Activated CD8-positive, alpha-beta memory T cell treated with anti-CD3 and anti-CD28 coated beads, Interleukin-2, amount 50 U/mL, for 24 hours (primary cell): ENCODE results near the gene GALM.
"Not testable (repeated sequence)": the region's sequence is repeated elsewhere in the genome, so short reads cannot be mapped to it uniquely, and the experiment has no call there.

Experiments
- DNase-seq: peaks from one replicate; pipeline ENCODE4 v3.0.0-alpha.2; 2020; ENCODE audit errors: extremely low read depth

Gene GALM

DNA sequence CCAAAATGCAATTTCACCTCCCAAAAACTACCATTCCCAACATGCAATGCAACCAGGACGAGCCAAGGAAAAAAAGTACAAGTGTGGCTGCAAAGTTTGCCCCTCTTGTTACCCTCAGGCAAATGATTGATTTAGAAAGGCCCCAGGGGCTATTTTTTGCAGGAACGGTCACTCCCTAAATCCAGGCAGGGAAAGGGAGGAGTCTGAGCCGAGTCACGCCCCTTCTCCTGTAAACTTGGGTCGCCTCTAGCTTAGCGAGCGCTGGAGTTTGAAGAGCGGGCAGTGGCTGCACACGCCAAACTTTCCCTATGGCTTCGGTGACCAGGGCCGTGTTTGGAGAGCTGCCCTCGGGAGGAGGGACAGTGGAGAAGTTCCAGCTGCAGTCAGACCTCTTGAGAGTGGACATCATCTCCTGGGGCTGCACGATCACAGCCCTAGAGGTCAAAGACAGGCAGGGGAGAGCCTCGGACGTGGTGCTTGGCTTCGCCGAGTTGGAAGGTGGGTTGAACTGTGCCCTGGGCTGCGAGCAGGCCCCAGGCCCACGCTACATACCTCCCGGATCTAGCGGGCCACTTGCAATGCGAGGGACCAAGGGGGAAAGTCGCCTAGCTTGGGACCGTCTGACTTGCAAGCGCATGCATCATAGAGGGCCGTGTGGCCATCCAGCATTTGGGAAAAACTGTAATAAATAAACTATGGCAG, at the start of gene GALM:
Gene GALM, plus strand, starts transcription at position 261 of the 702 bp plus-strand sequence. Its CDS starts 48 bp downstream, at position 309.
- DNase-seq, result no peak

DNA sequence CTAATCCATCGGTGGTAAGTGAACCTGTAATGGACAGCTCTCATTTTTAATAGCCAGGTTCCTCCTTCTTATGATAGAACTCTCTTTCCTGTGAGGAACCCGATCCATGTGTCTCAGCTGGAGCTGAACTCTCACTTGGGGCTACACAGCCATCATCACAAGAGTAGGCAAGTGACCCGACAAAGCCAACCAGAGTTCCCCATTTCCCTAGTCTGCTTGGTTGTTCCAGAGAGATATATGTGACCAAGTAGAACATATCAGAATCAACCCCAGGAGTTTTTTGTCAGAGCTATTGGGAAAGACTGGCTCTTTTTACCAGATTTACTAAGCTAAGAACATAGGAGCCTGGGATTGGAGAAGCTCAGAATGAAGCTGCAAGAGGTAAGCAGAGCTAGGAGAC, 48.6 kb upstream of the GALM start:
- DNase-seq, result no peak

DNA sequence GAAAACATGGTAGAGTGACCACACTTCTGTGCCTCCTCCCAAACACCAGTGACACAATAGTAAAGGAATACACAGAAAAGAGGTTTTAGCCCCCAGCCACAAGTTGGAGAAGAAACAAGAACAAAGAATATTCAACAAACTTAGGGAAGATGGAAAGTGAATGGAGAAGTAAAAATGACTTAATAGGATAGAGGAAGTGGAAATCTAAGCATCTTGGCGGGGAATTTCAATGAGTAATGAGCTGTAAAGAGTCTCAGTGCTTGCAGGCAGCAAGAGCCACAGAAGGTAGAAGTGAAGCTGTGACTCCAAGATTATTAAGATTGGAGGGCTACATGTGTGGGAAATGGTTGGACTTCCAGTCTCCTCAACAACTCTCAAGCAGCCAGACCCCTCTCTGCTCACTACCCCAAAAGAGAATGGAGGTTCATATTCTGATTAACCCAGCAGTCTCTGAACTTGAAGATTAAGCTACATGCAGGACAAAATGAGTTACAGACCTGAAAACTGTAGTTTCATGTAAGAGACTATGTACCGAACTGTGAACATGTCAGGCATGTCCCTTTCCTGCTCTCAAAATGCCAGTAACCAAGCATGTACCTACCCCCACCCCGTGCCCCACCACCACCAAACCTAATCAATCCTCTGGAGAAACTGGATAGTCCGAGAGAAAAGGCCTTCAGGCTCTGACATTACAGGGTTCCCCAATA, 46.3 kb upstream of the GALM start:
- DNase-seq, result no peak

DNA sequence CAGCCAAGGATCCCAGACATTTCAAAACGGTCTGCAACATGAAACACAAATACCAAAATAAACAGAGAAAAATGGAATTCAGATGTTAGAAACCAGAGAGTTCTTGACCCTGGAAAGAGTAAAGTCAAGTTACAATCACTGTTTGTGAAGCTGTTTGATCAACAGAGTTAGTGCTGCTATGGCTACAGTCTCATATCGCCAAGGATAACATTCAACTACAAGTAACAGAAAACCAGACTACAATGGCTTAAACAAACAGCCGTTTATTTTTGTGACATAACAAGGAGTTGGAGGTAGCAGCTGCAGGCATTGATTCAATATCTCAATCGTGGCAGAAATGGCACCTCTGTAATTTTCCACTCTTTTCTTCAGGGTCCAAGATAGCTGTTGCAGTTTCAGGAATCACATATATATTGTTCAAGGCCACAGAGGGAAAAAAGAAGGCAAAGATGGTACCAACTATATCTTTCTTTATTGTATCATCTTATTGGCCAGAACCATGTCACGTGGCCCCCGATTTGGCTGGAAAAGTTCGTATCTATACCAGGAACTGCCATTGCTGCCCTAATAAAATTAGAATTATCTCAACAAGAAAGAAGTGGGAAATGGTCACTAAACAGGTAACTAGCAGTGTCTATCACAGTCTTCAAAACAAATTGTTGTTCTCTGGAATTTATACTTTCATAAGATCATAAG, 45.5 kb upstream of the GALM start:
- DNase-seq, result no peak

DNA sequence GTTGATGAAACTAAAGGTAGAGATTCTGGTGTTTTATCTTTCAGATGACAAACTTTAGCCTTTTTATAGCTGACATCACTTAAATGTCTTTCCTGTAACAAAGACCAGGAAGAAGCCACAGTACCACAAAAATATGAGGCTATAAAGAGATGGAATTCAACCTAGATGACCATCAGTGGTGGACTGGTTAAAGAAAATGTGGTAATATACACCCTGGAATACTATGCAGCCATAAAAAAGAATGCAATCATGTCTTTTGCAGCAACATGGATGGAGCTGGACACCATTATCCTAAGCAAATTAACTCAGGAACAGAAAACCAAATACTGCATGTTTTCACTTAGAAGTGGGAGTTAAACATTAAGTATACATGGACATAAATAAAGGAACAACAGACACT, 44.9 kb upstream of the GALM start:
- DNase-seq, result no peak

DNA sequence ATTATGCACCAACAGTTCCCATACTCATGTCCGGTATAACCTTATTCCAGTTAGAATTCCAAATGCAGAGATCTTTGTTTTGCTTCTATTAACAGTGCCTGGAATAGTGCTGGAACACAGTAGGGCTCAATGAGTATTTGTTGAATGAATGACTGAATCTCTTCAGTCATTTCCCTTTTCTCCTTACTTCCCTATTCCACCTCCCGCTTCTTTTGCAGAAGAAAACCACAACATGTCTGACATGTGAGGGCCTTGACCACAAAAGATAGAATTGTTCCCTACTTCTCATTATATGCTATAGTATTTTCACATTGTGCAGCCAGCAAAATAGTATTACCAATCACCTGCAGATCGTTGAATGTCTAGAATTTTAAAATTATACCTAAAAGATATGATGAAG, 43.7 kb upstream of the GALM start:
- DNase-seq, result no peak

DNA sequence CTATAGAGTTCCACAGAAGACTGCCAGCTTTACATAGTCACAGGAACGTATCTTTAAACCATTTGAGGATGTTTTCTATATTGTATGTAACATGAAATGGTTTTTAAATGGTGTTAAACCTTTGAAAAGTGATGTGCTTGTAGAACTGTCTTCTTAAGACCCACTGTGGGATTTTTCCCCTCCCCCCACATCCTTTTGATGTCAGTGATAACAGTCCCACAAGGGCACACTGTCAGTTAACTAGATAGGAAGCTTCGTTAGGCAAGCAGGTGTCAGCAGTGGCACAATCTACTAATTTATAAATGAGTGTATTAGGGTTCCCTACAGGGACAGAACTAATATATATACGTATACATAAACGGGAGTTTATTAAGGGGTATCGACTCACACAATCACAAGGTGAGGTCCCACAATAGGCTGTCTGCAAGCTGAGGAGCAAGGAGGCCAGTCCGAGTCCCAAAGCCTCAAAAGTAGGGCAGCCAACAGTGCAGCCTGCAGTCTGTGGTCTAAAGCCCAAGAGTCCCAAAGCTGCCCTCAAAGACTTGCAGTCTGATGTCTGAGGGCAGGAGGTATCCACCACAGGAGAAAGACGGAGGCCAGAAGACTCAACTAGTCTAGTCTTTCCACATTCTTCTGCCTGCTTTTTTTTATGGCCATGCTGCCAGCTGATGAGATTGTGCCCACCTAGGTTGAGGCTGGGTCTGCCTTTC, 39.4 kb upstream of the GALM start:
- no peak for DNase-seq

DNA sequence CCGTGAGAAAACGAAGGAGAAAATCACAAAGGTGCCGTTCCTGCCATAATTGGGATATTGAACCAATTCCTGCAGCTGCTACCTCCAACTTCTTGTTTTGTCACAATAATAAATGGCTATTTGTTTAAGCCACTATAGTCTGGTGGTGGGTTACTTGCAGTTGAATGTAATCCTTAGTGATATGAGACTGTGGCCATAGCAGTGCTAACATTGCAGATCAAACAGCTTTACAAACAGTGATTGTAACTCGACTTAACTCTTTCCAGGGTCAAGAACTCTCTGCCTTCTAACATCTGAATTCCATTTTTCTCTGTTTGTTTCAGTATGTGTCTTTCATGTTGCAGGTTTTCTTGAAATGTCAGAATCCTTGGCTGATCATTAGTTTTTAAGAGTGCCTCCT, 38.5 kb upstream of the GALM start:
- no peak for DNase-seq

DNA sequence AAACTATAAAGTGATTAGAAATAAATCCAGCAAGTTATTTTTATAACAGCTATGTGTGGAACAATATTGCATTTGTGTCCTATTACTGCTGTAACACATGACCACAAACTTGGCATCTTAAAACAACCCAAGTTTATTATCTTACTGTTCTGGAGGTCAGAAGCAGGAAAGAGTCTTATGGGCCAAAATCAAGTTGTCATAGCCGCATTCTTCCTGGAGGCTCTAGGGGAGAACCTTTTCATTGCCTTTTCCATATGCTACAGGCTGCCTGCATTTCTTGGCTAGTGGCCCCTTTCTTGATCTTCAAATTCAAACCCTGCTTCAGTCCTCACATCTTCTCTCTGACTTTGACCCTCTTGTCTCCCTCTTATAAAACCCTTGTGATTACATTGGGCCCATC, 36.2 kb upstream of the GALM start:
- no peak for DNase-seq

DNA sequence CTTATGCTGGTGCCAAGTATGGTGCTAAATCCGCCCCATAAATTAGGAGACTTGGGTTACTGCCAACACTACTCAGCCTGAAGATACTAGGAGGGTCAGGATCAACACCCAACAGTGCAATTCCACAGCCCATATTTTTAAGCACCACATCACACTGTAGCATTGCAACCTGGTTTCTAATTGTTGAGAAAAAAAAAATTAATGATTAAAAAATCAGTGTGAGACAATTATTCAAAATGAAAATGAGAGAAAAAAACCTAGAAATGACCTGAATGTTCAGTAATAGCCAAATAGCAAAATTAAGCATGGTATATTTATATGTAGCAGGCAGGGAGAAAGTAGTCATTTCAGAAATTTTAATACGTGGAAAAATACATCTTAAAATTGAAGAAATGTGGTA, 33.9 kb upstream of the GALM start:
- no peak for DNase-seq

DNA sequence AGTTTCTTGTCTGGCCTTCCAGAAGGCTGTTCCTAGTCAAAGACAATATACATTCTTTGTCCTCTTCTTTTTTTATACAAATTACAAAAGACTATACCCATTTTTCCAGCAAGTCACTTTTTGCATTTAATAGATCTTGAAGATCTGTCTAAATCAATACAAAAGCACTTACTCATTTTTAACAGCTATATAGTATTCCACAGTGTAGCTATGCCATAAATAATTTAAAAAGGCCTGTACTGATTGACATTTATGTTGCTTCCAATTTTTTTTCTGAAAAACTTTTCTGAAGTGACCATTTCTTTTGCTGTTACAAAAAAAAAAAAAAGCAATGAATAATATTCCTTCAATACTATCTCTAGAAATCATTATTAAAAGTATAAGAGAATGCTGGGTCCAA, 32.9 kb upstream of the GALM start:
- no peak for DNase-seq

DNA sequence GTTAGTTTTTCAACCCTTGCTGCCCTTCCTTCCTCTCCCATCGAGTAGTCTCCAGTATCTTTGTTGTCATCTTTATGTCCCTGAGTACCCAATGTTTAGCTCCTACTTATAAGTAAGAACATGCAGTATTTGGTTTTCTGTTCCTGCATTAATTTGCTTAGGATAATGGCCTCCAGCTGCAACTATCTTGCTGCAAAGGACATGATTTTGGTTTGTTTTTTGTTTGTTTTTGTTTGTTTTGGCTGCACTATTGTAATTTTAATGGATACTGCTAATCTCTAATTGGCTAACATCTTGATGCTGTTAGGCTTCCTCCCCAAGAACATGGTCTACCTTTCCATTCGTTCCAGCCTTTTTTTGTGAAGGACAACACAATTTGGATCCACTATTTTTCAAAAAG, 32.0 kb upstream of the GALM start:
- DNase-seq, result no peak

DNA sequence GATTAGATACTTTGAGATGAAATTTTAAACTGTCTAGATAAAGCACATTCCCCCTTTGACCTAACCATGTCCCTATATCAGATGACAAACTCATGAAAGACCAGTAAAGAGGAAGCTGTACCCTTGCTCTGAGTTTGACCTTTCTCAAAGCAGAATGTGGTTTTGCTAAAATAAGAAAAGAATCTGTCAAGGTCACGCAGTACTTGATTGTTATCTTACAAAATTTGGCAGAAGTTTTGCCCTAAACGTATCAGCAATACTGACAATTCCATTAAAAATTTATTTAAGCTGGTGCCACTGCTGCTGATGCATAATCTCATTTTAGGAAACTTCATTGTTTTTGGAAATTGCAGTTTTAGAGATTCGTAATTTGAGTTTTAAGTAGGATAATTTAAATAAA, 31.2 kb upstream of the GALM start:
- DNase-seq, result no peak

DNA sequence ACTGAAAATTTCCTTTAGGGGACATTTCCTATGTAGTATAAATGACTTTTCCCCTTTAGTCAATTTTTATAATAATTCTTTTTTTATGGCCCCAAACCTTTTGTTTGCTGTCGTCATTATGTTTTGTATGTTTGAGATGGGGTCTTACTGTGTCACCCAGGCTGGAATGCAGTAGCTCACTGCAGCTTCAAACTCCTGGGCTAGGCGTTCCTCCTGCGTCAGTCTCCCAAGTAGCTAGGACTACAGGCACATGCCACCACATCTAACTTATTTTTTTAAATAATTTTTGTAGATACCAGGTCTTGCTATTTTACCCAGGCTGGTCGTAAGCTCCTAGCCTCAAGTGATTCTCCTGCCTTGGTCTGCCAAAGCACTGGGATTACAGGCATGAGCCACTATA, 30.8 kb upstream of the GALM start:
- DNase-seq, result no peak

DNA sequence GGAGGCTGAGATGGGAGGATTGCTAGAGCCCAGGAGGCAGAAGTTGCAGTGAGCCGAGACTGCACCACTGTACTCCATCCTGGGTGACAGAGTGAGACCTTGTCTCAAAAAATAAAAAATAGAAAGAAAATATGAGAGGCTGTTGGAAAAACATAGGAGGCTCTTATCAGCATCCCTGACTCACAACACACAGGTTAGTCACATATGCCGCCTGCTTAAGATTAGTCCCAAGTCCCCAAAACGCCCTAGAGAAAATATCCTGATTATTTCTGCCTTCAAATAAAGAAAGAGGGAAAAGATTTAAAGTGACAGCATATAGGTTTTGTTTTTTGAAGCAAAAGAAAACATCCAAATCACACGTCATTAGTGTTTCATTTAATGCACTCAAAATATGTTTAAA, 29.8 kb upstream of the GALM start:
- DNase-seq, result no peak

DNA sequence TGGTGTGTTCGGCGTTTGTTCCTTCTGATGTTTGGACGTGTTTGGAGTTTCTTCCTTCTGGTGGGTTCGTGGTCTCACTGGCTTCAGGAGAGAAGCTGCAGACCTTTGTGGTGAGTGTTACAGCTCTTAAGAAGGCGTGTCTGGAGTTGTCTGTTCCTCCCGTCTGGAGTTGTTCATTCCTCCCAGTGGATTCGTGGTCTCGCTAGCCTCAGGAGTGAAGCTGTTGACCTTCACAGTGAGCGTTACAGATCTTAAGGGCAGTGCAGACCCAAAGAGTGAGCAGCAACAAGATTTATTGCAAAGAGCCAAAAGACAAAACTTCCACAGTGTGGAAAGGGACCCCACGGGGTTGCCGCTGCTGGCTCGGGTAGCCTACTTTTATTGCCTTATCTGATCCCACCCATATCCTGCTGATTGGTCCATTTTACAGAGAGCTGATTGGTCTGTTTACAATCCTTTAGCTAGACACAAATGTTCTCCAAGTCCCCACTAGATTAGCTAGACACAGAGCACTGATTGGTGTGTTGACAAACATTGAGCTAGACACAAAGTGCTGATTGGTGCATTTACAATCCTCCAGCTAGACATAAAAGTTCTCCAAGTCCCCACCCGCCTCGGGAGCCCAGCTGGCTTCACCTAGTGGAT, 23.4 kb upstream of the GALM start:
- DNase-seq, result not testable (repeated sequence)

DNA sequence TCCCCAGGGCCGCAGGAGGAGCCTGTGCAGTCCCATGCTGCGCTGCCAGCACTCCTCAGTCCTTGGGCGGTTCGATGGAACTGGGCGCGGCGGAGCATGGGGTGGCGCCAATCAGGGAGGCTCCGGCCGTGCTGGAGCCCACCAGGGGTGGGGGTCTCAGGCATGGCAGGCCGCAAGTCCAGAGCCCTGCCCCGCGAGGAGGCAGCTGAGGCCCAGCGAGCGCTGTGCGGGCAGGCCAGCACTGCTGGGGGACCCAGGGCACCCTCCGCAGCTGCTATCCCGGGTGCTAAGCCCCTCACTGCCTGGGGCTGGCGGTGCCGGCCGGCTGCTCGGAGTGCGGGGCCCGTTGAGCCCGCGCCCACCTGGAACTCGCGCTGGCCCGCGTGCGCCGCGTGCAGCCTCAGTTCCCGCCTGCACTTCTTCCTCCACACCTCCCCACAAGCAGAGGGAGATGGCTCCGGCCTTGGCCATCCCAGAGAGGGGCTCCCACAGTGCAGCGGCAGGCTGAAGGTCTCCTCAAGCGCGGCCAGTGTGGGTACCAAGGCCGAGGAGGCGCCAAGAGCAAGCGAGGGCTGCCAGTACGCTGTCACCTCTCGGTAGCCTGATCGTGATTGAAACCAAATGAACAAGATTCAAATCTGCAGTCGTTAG, 22.8 kb upstream of the GALM start:
- no peak for DNase-seq

DNA sequence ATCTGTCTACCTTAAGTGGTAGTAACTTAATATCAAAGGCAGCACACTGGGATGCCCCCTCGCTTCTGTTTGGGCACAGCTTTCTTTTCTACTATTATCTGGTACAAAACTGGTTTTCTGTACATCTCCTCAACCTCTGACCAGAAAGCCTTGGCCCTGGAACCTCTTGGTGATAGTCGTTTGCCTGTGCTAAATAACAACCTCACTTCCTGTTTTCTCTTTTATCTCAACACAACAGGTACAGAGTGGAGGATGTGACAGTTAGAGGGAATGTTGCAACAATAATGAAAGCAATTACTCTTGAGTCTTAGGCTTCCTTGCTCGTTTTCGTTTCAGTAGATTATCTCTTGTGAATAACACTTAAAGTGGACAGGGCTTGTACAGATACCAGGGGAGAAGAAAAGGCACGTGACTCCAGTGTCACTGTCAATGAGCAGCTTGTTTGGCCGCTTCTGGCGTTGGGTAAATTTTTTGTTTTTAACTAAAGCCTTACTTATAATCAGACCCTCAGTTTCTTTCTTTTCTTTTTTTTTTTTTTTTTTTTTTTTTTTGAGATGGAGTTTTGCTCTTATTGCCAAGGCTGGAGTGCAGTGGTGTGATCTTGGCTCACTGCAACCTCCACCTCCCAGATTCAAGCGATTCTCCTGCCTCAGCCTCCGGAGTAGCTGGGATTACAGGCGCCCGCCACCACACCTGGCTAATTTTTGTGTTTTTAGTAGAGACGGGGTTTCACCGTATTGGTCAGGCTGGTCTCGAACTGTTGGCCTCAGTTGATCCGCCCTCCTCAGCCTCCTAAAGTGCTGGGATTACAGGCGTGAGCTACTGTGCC, 22.0 kb upstream of the GALM start:
- not testable (repeated sequence) for DNase-seq

DNA sequence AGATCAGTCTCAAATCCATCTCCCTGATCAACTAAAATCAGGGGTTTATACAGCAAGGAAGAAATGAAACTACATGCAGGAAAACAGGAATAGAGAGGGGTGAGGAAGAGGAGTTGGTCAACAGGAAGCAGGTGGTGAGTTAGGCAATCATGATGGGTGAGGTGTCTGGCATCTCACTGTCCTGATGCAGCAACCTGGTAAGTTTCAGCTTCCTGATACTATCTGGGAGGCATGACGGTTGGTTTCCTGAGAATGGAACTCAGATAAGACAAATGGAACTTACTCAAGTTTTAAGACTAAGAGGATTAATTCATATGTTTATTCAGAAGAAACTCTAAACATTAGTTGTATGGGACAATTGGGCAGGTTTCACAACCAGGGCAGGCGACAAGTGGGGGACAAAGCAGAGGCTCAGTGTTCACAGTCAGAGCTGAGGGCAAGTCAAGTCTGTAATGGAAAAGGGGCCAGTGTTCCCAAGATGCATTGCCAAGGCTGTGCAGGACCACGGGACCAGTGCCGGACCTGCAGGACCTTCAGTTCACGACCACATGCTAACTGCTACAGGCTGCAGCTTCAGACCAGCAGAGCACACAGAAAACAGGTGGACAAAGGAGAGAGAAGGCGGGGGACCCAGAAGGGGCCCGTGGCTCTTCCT, 17.7 kb upstream of the GALM start:
- no peak for DNase-seq

DNA sequence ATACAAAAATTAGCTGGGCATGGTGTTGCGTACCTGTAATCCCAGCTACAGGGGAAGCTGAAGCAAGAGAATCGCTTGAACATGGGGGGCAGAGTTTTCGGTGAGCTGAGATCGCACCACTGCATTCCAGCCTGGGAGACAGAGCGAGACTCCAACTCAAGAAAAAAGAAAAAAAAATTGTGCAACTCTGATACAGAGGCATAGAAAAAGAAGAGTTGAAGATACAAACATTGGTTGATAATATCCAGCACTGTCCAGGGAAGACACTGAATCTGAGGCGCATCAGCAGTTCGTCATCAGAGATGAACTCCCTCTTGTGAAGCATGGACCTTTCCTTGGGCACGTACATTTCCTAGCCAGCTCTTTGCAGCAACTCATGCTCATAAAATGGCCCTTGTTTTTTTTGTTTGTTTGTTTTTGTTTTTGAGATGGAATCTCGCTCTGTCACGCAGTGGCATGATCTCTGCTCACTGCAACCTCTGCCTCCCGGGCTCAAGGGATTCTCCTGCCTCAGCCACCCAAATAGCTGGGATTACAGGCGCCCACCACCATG, 16.7 kb upstream of the GALM start:
- DNase-seq, result no peak
